ENCODE data around the gene SETD1B.

Gene SETD1B

DNA sequence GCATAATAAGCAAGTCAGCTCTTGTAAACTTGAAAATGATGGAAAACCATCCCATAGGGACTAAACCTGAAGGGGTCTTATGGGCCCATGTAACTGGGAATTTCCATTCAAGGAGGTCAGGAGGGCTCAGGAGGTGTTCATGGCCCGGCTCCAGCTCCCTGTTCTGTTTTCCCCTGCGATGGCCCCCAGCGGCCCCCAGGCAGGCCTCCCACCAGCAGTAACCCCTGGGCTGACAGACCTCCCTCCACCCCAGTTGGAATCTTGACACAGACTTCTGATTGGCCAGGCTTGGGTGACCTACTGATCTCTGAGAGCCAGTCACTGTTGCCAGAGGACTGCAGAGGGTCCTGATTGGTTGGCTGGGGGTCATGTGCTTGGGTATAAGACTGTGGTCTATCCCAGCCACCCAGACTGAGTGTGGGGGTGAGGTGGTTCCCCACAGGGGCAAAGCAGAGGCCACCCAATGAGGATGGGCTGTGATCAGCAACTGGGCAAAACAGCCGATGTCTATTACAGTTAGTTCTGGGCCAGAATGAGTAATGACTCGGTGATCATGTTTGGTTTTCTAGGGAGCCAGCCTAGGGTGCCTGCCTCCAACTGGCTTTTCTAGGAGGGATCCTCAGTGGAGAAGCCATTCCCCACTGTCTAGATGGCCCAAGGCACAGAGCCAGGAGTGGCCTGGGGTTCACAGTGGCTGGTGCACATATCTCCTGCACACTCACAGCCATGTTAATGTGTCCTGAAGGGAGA lies 37.3 kb upstream of the SETD1B start:
- DNase-seq (ENCODE audit: low read depth): no peak
- TF ChIP-seq CTCF (IDR thresholded peaks at IDR 0.05; ENCODE audit: insufficient read depth, low read depth, low read length, missing control alignments): no peak

DNA sequence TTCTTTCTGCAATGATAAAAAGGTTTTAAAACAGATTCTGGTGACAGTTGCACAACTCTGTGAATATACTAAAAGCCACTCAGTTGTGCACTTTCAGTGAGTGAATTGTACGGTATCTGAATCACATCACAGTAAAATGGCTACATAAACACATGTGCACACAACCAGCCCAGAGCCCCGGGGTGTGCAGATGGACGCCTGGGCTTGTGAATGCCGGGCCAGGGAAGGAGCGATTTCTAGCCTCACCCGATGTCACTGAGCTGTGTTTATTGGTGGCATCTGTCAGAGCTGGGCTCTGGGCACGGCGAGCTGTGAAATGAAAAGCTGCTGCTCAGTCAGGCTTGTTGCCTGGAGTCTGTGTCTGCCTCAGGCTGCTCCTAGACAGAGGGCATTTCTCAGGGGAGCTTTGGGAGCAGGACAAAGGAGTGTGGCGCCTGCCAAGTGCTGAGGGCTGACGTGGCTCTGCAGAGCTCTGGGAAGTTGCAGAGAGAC lies 36.2 kb upstream of the SETD1B start:
- no peak overlapping the region for H3K4me3 ChIP-seq (ENCODE audit: low read depth, low read length)
- no peak for DNase-seq (ENCODE audit: low read depth)
- TF ChIP-seq CTCF (IDR thresholded peaks at IDR 0.05; ENCODE audit: insufficient read depth, low read depth, low read length, missing control alignments): no peak

More for the DNA sequence above, 37.3 kb upstream of the SETD1B start:
- H3K4me3 ChIP-seq (ENCODE audit: low read depth, low read length): no peak overlapping the region

- DNase-seq (ENCODE audit: low read depth): no peak
- no peak for TF ChIP-seq CTCF (IDR thresholded peaks at IDR 0.05; ENCODE audit: insufficient read depth, low read depth, low read length, missing control alignments)
- no peak overlapping the region for H3K4me3 ChIP-seq (ENCODE audit: low read depth, low read length)
Observed at GRCh38 chr12:121769297-121769830, 34.4 kb upstream of the SETD1B start.

GRCh38 chr12:121769831-121770301 lies 33.9 kb upstream of the SETD1B start:
- no peak for DNase-seq (ENCODE audit: low read depth)
- no peak for TF ChIP-seq CTCF (IDR thresholded peaks at IDR 0.05; ENCODE audit: insufficient read depth, low read depth, low read length, missing control alignments)
- no peak overlapping the region for H3K4me3 ChIP-seq (ENCODE audit: low read depth, low read length)

DNA sequence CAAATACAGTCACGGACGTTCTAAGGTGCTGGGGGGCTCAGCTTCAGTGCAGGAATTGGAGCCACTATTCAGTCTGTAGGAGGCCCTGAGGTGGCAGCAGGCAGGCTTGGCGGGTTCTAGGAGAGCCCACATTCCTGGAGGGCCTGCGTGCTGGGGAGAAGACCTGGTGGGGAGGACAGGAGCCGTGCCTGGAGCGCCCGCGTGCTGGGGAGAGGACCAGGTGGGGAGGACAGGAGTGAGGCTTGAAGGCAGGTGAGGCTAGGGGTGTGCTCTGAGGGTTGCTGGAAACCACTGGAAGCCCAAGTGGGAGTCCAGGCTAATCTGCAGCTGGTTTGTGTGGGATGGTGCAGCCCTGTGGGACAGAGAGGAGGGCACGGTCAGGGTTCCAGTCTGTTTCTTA lies 33.4 kb upstream of the SETD1B start:
- H3K4me3 ChIP-seq (ENCODE audit: low read depth, low read length): no peak overlapping the region
- no peak for TF ChIP-seq CTCF (IDR thresholded peaks at IDR 0.05; ENCODE audit: insufficient read depth, low read depth, low read length, missing control alignments)
- no peak for DNase-seq (ENCODE audit: low read depth)

DNA sequence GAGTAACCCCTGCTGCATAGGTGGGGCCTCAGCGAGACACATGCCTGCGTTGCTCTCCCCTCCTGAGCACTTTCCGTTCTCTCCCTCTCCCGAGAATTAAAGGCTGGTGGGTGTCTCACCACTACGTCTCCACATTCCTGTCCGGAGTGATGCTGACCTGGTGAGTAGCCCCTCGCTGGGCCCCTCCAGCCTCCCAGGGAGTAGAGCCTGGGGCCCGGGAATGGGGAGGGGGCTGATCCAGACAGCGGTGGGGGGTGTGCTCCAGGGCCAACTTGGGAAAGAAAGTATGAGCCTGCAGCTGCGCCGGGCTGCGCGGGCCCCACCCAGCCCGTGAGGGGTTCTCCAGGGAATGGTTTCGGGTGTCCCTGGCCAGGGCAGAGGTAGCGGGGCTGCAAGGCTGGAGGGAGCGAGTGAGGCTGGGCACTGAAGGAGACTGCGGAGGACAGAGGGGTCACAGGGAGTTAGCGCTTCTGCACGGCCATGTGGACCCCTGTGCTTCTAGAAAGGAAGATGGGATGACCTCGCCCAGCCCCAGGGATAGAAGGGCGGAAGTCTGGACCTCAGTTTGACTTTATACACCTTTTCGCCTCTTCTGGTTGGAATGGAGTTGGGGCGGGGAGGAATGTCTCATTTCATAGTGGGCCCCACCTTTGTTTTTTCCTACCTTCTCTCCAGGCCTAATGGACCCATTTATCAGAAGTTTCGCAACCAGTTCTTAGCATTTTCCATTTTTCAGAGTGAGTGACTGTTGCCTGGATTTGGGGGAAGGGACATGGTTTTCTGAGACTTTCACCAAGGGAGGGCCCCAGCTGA lies 32.8 kb upstream of the SETD1B start:
- H3K4me3 ChIP-seq (ENCODE audit: low read depth, low read length): no peak overlapping the region
- DNase-seq (ENCODE audit: low read depth): no peak
- TF ChIP-seq CTCF (IDR thresholded peaks at IDR 0.05; ENCODE audit: insufficient read depth, low read depth, low read length, missing control alignments): no peak
